ENCODE results near the gene TRAPPC10.

GRCh38 chr21:44078411-44078981, 66.4 kb downstream of the TRAPPC10 start:
- TF ChIP-seq CTCF (IDR thresholded peaks at IDR 0.05 in 2 of 3, conservative IDR thresholded peaks at IDR 0.05 in 1 of 3; ENCODE audit: control insufficient read depth in 2 of 3, extremely low read depth in 1 of 3, insufficient read depth in 1 of 3, low read depth in 3 of 3, low read length in 3 of 3) (no peak), POLR2AphosphoS5 (IDR thresholded peaks at IDR 0.05; ENCODE audit: low read length) (no peak), CHD4 (IDR thresholded peaks at IDR 0.05) (no peak), SKIL (IDR thresholded peaks at IDR 0.05; ENCODE audit: low read depth, poor library complexity, severe bottlenecking) (no peak), MXI1 (IDR thresholded peaks at IDR 0.05; ENCODE audit: low read depth, low read length) (no peak), TAF1 (IDR thresholded peaks at IDR 0.05; ENCODE audit: borderline replicate concordance, low read depth, low read length) (no peak), RFX5 (IDR thresholded peaks at IDR 0.05; ENCODE audit: low read depth, low read length) (no peak), CBFB (IDR thresholded peaks at IDR 0.05; ENCODE audit: low read depth) (no peak), CEBPB (IDR thresholded peaks at IDR 0.05; ENCODE audit: borderline replicate concordance in 1 of 2, low read depth in 2 of 2, low read length in 2 of 2) (no peak), HDAC2 (IDR thresholded peaks at IDR 0.05) (no peak), RB1 (IDR thresholded peaks at IDR 0.05; ENCODE audit: borderline replicate concordance) (no peak), BACH1 (IDR thresholded peaks at IDR 0.05; ENCODE audit: borderline replicate concordance) (no peak), FOS (IDR thresholded peaks at IDR 0.05; ENCODE audit: borderline replicate concordance, extremely low read depth, insufficient read length) (no peak)

Measured in GM12878 (cell line).